Kidney (tissue), 14 donors: Measurements from ENCODE around the gene IL21R. TPM values are rescaled to one million over a fixed set of nuclear protein-coding genes. Genes with fewer than 3 reads are reported as not detected.
A peak's percentile ranks its signal among the peaks of the same experiment; 100 is the strongest.
"Not testable (repeated sequence)": the region's sequence is repeated elsewhere in the genome, so short reads cannot be mapped to it uniquely, and the experiment has no call there.

Experiments used
- DNase-seq, 5 donors: peaks; one replicate each; pipeline ENCODE4 v3.0.0-alpha.2; 2013 to 2020
- FAIRE-seq: peaks from 2 replicates; lab custom pipeline; 2012; peaks lifted over from hg19 to GRCh38; lab: Jason Lieb, UNC
- H3K27ac ChIP-seq, 2 donors: one replicate each; pipeline ENCODE4 v1.7.0; 2013; ENCODE audit warnings: low read depth in 2 of 2, low read length in 2 of 2, inconsistent platforms in 1 of 2
- H3K27me3 ChIP-seq: one replicate; pipeline ENCODE4 v1.7.1; 2013; ENCODE audit warnings: low read length, inconsistent platforms; ENCODE audit not compliant: control insufficient read depth, insufficient read depth
- H3K36me3 ChIP-seq, 3 donors: one replicate each; pipeline versions ENCODE4 v1.7.0 to v1.7.1; 2013; ENCODE audit warnings: low read length in 3 of 3, control low read depth in 1 of 3, inconsistent platforms in 1 of 3; ENCODE audit not compliant: insufficient read depth in 3 of 3, control insufficient read depth in 2 of 3
- H3K4me1 ChIP-seq, 3 donors: one replicate each; pipeline versions ENCODE4 v1.7.0 to v1.7.1; 2013; ENCODE audit warnings: low read length in 3 of 3, inconsistent platforms in 1 of 3, low read depth in 1 of 3; ENCODE audit not compliant: control insufficient read depth in 2 of 3, insufficient read depth in 2 of 3
- H3K4me3 ChIP-seq, 3 donors: one replicate each; pipeline versions ENCODE4 v1.7.0 to v1.8.1; 2013; ENCODE audit warnings: low read length in 3 of 3, control low read depth in 1 of 3, inconsistent platforms in 1 of 3
- H3K9ac ChIP-seq, 3 donors: one replicate each; pipeline versions ENCODE4 v1.7.0 to v1.7.1; 2013; ENCODE audit warnings: low read length in 3 of 3, control low read depth in 1 of 3, inconsistent platforms in 1 of 3
- H3K9me3 ChIP-seq, 3 donors: one replicate each; pipeline versions ENCODE4 v1.7.0 to v1.7.1; 2013; ENCODE audit warnings: low read length in 3 of 3, control low read depth in 1 of 3, inconsistent platforms in 1 of 3; ENCODE audit not compliant: control insufficient read depth in 2 of 3, insufficient read depth in 1 of 3
- intact Hi-C: fragments of 100-400 bp; cut with DNase I; formaldehyde crosslinking; loops from one replicate; pipeline ENCODE4 v1.11.1; 2022
- polyA plus RNA-seq: library from polyadenylated mRNA; stranded (reverse); fragments of 350-450 nt; fragmentation: Illumina TruSeq; extraction: RNeasy Lipid Tissue Mini Kit (QIAGEN cat#74804); gene quantifications from one replicate; pipeline ENCODE4 v1.2.3, GENCODE V29; 2014; ENCODE audit warnings: low read depth, low replicate concordance; ENCODE audit not compliant: insufficient read depth
- total RNA-seq: library from RNA; stranded (reverse); fragmentation: NEBNext Ultra II Directional; extraction: Animal tissue kit (Norgen Biotek cat#: 25700); gene quantifications from one replicate; pipeline ENCODE4 v1.2.1, GENCODE V29; 2021
- TF ChIP-seq, protein P1 (sequence below): IDR thresholded peaks from 3 replicates; pipeline ENCODE4 v1.5.1; 2012; ENCODE audit warnings: mild to moderate bottlenecking, moderate library complexity, borderline replicate concordance; ENCODE audit not compliant: insufficient read depth; ENCODE audit errors: extremely low read depth
- donor health status: control.
- donor health status: control.
- donor health status: control.
- donor health status: control.
- donor health status: control.
- donor health status: DM: yes; HTN: yes; CAD: no.
- donor health status: Normal renal cell carcinoma (clear cell type).

The IL21R gene
- total and polyA plus RNA-seq, 2 donors from 2014 or later = 0.65 to 3.0 TPM

DNA sequence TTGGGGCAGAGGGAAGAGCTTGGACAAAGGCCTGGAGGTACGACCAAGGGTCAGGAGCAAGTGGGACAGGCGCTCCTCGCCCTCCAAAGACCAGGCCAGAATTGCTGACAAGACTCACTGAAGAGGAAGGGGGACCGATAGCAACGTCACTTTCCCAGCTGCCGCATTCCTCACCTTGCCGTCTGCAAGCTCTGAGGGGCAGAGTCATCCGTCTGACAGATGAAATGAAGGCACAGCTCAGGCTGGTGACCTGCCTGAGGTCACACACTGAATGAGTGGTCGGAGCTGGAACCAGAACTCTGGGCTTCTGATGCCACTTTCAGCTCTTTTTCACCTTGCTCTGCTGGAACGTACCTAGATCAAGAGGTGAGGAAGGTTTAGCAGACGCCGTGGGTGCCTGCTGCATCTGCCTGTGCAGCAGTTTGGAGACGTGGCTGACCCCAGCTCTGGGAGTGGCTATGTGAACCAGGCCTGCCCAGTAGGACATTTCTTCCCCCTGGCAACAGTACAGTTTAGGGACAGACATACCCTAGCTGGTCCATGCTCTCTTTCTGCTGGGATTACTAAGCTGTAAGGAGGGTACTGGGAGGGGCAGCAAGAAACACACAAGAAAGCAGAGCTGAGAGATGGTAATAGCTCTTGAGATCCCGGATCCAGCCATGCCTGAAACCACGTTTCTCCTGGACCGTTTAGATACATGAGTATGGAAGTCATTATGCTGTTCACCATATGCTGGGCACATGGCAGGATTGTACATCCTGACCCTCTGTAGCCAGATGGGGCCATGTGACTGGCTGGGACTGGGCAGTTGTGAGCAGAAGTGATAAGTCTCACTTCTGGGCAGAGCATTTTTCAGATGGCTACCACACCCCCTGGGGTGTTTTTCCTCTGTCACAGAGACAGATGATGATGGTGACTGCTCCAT lies 50.9 kb downstream of the IL21R start:
- intact Hi-C loops = loop anchor here (10.0 kb wide), 1 partner anchor 278 kb away; no protein-coding TSS in a partner anchor
- DNase-seq = no peak
- H3K9ac ChIP-seq = no peak overlapping the region
- no peaks in the 10 kb centered on the region for H3K9me3 ChIP-seq
- TF ChIP-seq, protein P1, sequence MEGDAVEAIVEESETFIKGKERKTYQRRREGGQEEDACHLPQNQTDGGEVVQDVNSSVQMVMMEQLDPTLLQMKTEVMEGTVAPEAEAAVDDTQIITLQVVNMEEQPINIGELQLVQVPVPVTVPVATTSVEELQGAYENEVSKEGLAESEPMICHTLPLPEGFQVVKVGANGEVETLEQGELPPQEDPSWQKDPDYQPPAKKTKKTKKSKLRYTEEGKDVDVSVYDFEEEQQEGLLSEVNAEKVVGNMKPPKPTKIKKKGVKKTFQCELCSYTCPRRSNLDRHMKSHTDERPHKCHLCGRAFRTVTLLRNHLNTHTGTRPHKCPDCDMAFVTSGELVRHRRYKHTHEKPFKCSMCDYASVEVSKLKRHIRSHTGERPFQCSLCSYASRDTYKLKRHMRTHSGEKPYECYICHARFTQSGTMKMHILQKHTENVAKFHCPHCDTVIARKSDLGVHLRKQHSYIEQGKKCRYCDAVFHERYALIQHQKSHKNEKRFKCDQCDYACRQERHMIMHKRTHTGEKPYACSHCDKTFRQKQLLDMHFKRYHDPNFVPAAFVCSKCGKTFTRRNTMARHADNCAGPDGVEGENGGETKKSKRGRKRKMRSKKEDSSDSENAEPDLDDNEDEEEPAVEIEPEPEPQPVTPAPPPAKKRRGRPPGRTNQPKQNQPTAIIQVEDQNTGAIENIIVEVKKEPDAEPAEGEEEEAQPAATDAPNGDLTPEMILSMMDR = no peak
- no peak overlapping the region for H3K4me3 ChIP-seq
- H3K27me3 ChIP-seq = no peaks in the 10 kb centered on the region
- H3K4me1 ChIP-seq = peaks cover 0 to 12% (median 0%) of the 10 kb centered on the region in 3 donors
- H3K36me3 ChIP-seq = no peaks in the 10 kb centered on the region
- FAIRE-seq = no peak
- no peak overlapping the region for H3K27ac ChIP-seq

GRCh38 chr16:27453494-27453825 lies 51.5 kb downstream of the IL21R start:
- TF ChIP-seq, protein P1 = no peak
- Histone ChIP-seq H3K9ac (no peak overlapping the region), H3K36me3 (no peaks in the 10 kb centered on the region), H3K4me1 (peaks cover 0 to 12% (median 0%) of the 10 kb centered on the region in 3 donors), H3K9me3 (no peaks in the 10 kb centered on the region), H3K27ac (no peak overlapping the region), H3K4me3 (no peak overlapping the region), H3K27me3 (no peaks in the 10 kb centered on the region)
- FAIRE-seq (no peak), DNase-seq (no peak)
- intact Hi-C loops = loop anchor here (10.0 kb wide), 1 partner anchor 279 kb away; no protein-coding TSS in a partner anchor

DNA sequence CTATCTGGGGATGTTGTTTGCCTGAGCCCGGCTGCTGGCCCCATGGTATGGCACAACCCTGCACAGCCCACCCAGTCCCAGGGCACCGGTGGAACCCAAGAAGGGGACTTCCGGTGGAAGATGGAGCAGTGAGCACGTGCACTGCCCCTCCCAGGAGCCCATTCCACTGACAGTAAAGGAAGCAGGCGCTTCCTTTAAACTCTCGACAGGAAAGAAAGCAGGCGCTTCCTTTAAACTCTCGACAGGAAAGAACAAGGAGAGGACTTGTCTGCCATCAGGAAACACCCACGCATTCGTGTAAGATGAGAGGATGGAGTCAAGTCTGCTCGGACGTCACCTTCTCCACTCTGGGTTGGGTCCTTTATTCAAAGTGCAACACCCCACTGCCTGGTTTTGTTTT lies 53.7 kb downstream of the IL21R start:
- Histone ChIP-seq H3K27ac (no peak overlapping the region), H3K27me3 (no peaks in the 10 kb centered on the region), H3K36me3 (peaks cover 5 to 16% (median 6%) of the 10 kb centered on the region in 3 donors), H3K9ac (no peak overlapping the region), H3K4me3 (no peak overlapping the region), H3K9me3 (no peaks in the 10 kb centered on the region), H3K4me1 (peaks cover 0 to 4% (median 0%) of the 10 kb centered on the region in 3 donors)
- DNase-seq (peak; percentile 48 to 81 (median 56)), FAIRE-seq (no peak)
- intact Hi-C loops = loop anchor here (10.0 kb wide), 1 partner anchor 281 kb away; no protein-coding TSS in a partner anchor
- TF ChIP-seq, protein P1 = no peak

DNA sequence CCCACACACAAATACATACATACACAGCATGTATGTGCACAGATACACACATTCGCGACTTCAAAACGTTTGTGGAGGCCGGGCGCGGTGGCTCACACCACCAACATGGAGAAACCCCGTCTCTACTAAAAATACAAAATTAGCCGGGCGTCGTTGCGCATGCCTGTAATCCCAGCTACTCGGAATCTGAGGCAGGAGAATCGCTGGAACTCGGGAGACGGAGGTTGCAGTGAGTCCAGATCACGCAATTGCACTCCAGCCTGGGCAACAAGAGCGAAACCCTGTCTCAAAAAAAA lies 55.6 kb downstream of the IL21R start:
- not testable (repeated sequence) for H3K9ac ChIP-seq, H3K4me3 ChIP-seq, H3K4me1 ChIP-seq, H3K9me3 ChIP-seq, FAIRE-seq, H3K27me3 ChIP-seq, H3K27ac ChIP-seq
- H3K36me3 ChIP-seq = peaks cover 5 to 16% (median 6%) of the 10 kb centered on the region in 3 donors
- intact Hi-C loops = loop anchor here (10.0 kb wide), 1 partner anchor 283 kb away; no protein-coding TSS in a partner anchor
- peak in 1 of 5 donors; percentile 48 for DNase-seq
